ENCODE data around the gene RPH3AL.

DNA sequence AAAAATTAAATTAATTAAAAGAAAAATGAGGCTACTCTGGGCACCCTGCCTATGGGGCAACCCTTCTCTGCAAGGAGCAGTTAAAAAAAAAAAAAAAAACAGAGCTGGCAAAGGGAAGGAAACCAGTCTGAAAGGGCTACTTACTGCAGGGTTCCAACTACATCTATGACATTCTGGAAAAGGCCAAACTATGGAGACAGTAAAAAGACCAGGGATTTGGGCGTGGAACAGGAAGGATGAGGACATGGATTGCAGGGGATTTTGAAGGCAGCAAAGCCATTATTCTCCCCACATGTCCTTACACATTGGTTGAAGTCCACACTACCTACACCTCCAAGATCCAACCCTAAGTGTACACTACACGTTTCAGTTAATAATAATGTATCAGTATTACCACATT is 4.6 kb downstream of the RPH3AL start:
- TF ChIP-seq, protein P1, sequence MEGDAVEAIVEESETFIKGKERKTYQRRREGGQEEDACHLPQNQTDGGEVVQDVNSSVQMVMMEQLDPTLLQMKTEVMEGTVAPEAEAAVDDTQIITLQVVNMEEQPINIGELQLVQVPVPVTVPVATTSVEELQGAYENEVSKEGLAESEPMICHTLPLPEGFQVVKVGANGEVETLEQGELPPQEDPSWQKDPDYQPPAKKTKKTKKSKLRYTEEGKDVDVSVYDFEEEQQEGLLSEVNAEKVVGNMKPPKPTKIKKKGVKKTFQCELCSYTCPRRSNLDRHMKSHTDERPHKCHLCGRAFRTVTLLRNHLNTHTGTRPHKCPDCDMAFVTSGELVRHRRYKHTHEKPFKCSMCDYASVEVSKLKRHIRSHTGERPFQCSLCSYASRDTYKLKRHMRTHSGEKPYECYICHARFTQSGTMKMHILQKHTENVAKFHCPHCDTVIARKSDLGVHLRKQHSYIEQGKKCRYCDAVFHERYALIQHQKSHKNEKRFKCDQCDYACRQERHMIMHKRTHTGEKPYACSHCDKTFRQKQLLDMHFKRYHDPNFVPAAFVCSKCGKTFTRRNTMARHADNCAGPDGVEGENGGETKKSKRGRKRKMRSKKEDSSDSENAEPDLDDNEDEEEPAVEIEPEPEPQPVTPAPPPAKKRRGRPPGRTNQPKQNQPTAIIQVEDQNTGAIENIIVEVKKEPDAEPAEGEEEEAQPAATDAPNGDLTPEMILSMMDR (IDR thresholded peaks at IDR 0.05) = no peak
- TF ChIP-seq POLR2A (IDR thresholded peaks at IDR 0.05) (no peak), EP300 (IDR thresholded peaks at IDR 0.05) (peak in 1 of 4 donors; percentile 17)
